ENCODE data around the gene EBNA1BP2. TPM values are rescaled to one million over a fixed set of nuclear protein-coding genes. Genes with fewer than 3 reads are reported as not detected.
A peak's percentile ranks its signal among the peaks of the same experiment; 100 is the strongest.

EBNA1BP2 gene
- total and polyA plus RNA-seq, 2 of the 4 experiments (the other 2 are of a cell fraction) = 82.8 to 135 TPM

- peak; percentile 93 for ATAC-seq (ENCODE audit: low read depth)
- H3K79me1 ChIP-seq (ENCODE audit: low read depth in 1 of 2, low read length in 2 of 2) = no peaks in the 10 kb centered on the region
- no peak overlapping the region for H3K23ac ChIP-seq (ENCODE audit: low read depth, low read length)
- no peak overlapping the region for H2BK20ac ChIP-seq (ENCODE audit: low read depth, low read length)
- H4K8ac ChIP-seq (ENCODE audit: low read depth in 2 of 2, low read length in 2 of 2) = no peak overlapping the region
- H3K4me3 ChIP-seq (ENCODE audit: insufficient read depth, low read depth, low read length) = peak overlapping the region; percentile 70
- ChIA-PET POLR2A (ENCODE audit: unreplicated experiment) (no interaction called here), CTCF (no interaction called here)
- H3K36me3 ChIP-seq (ENCODE audit: control insufficient read depth, insufficient read depth, low read length) = no peaks in the 10 kb centered on the region
- H3K18ac ChIP-seq (ENCODE audit: low read depth, low read length) = no peak overlapping the region
- H3K9me3 ChIP-seq (ENCODE audit: control insufficient read depth, insufficient read depth, low read length) = no peaks in the 10 kb centered on the region
- intact Hi-C loops (cut with micrococcal nuclease) (no loop called here), in situ Hi-C loops (cut with MboI; ENCODE audit: low sequenced_read_pairs) (no loop called here), dilution Hi-C loops (cut with HindIII; ENCODE audit: low sequenced_read_pairs, unreplicated experiment) (no loop called here)
- DNase-seq = peak; percentile 32
- no peaks in the 10 kb centered on the region; the same call in 1 of the 2 replicates for H3K9me1 ChIP-seq (ENCODE audit: insufficient read depth, low read length)
- no peak overlapping the region for H2BK15ac ChIP-seq (ENCODE audit: low read depth, low read length)
- no peaks in the 10 kb centered on the region for H3K4me1 ChIP-seq (ENCODE audit: control insufficient read depth, insufficient read depth, low read length)
- BruUV-seq (replicated peaks) = no TSS peak
- H3K14ac ChIP-seq (replicated peaks; ENCODE audit: low read depth, low read length) = no peak overlapping the region
- H2AFZ ChIP-seq (replicated peaks; ENCODE audit: low read length, poor library complexity) = peak overlapping the region; percentile 94
- no peak overlapping the region for H4K5ac ChIP-seq (ENCODE audit: low read depth, low read length)
- H3K27ac ChIP-seq (ENCODE audit: insufficient read depth, low read length) = no peak overlapping the region
- 0% methylated on average over 13 of the region's 47 CpGs; no CpG with 5 or more reads in 1 of the 2 experiments for WGBS, 2 experiments (ENCODE audit: extremely low coverage in 2 of 2, insufficient read length in 1 of 2)
- peaks cover 30% of the 10 kb centered on the region for H3K27me3 ChIP-seq (ENCODE audit: control insufficient read depth, insufficient read depth, low read length)
- no peak overlapping the region for H3K4ac ChIP-seq (ENCODE audit: low read depth, low read length)
- H2BK5ac ChIP-seq (ENCODE audit: low read depth, low read length, poor library complexity, severe bottlenecking) = no peak overlapping the region
- no peak overlapping the region for H2AK5ac ChIP-seq (ENCODE audit: low read depth, low read length)
- peak overlapping the region; percentile 99 for H3K4me2 ChIP-seq (ENCODE audit: low read depth, low read length)
- H4K91ac ChIP-seq (ENCODE audit: insufficient read depth, low read depth, low read length) = no peak overlapping the region
- no peak overlapping the region for H2BK120ac ChIP-seq (ENCODE audit: low read depth, low read length)
- TF ChIP-seq MXI1 (IDR thresholded peaks at IDR 0.05; ENCODE audit: borderline replicate concordance, low read depth, low read length) = peak; percentile 99
- no peak for TF ChIP-seq RAD21 (IDR thresholded peaks at IDR 0.05; ENCODE audit: low read length)
- no peak for TF ChIP-seq ELK1 (IDR thresholded peaks at IDR 0.05; ENCODE audit: borderline replicate concordance, low read depth, low read length)
- H3K56ac ChIP-seq (ENCODE audit: extremely low read depth, insufficient read depth, low read length) = no peak overlapping the region
- H2AK9ac ChIP-seq (replicated peaks; ENCODE audit: low read depth, low read length, poor library complexity) = no peak overlapping the region
- H3K9ac ChIP-seq (ENCODE audit: low read depth, low read length) = peak overlapping the region; percentile 45; the same call in 1 of the 2 replicates
- H4K20me1 ChIP-seq (ENCODE audit: insufficient read depth, low read length) = no peaks in the 10 kb centered on the region
These were observed 24.3 kb downstream of the EBNA1BP2 start for GRCh38 chr1:43147625-43148327.

Measured in IMR-90 (cell line).